ENCODE data around the gene GABRP. TPM values are rescaled to one million over a fixed set of nuclear protein-coding genes. Genes with fewer than 3 reads are reported as not detected.

Gene GABRP
- total and polyA plus RNA-seq, 7 experiments from 2014 or later: not detected

- Mint-ChIP-seq H3K36me3 (peaks cover 15 to 32% (median 28%) of the 10 kb centered on the region in 5 donors), H3K27ac (peak within 1 kb of the TSS in 1 of 9 donors; percentile 28), H3K9me3 (peaks cover 12 to 66% (median 28%) of the 10 kb centered on the region in 11 donors), H3K4me1 (peaks cover 2 to 17% (median 10%) of the 10 kb centered on the region in 7 donors), H3K4me3 (peak within 1 kb of the TSS in 8 of 10 donors; percentile 4 to 79 (median 50)), H3K27me3 (peaks cover 30 to 62% (median 50%) of the 10 kb centered on the region in 5 donors)
- Histone ChIP-seq H3K4me1 (ENCODE audit: control insufficient read depth in 2 of 2, insufficient read depth in 2 of 2, low read length in 2 of 2) (no peaks in the 10 kb centered on the region), H3K27ac (ENCODE audit: low read depth, low read length) (no peak within 1 kb of the TSS), H3K36me3 (ENCODE audit: control insufficient read depth in 2 of 3, insufficient read depth in 3 of 3, low read length in 3 of 3) (no peaks in the 10 kb centered on the region), H3K4me3 (ENCODE audit: low read length) (no peak within 1 kb of the TSS), H3K27me3 (ENCODE audit: control insufficient read depth in 2 of 2, insufficient read depth in 2 of 2, low read length in 2 of 2) (peaks cover 0 to 5% of the 10 kb centered on the region in 2 donors), H3K9me3 (ENCODE audit: control insufficient read depth in 2 of 3, low read length in 3 of 3) (peaks cover 0 to 22% (median 0%) of the 10 kb centered on the region in 3 experiments)
- ChIA-PET CTCF (no interaction called here), POLR2A (no interaction called here)
- DNase-seq: no peak
- peak; percentile 69 for ATAC-seq
- intact Hi-C loops (cut with micrococcal nuclease): no loop called here
Observed at GRCh38 chr5:170861917-170862766, 78.6 kb downstream of the GABRP start, which contains the start of gene RANBP17. RANBP17 (plus strand) TSS chr5:170862018.

- ChIA-PET CTCF (no interaction called here), POLR2A (no interaction called here)
- ATAC-seq (no peak), DNase-seq (no peak)
- peaks cover 30 to 54% (median 49%) of the 10 kb centered on the region in 5 donors for H3K27me3 Mint-ChIP-seq
- intact Hi-C loops (cut with micrococcal nuclease): no loop called here
- peaks cover 0 to 5% of the 10 kb centered on the region in 2 donors for H3K27me3 ChIP-seq (ENCODE audit: control insufficient read depth in 2 of 2, insufficient read depth in 2 of 2, low read length in 2 of 2)
- H3K9me3 Mint-ChIP-seq: peaks cover 12 to 58% (median 26%) of the 10 kb centered on the region in 11 donors
- peaks cover 2 to 17% (median 10%) of the 10 kb centered on the region in 7 donors for H3K4me1 Mint-ChIP-seq
- no peaks in the 10 kb centered on the region for H3K36me3 ChIP-seq (ENCODE audit: control insufficient read depth in 2 of 3, insufficient read depth in 3 of 3, low read length in 3 of 3)
- H3K4me1 ChIP-seq (ENCODE audit: control insufficient read depth in 2 of 2, insufficient read depth in 2 of 2, low read length in 2 of 2): no peaks in the 10 kb centered on the region
- no peak overlapping the region for H3K4me3 Mint-ChIP-seq
- peaks cover 0 to 22% (median 0%) of the 10 kb centered on the region in 3 experiments for H3K9me3 ChIP-seq (ENCODE audit: control insufficient read depth in 2 of 3, low read length in 3 of 3)
- H3K4me3 ChIP-seq (ENCODE audit: low read length): no peak overlapping the region
- no peak overlapping the region for H3K27ac ChIP-seq (ENCODE audit: low read depth, low read length)
- H3K27ac Mint-ChIP-seq: no peak overlapping the region
- peaks cover 14 to 30% (median 28%) of the 10 kb centered on the region in 5 donors for H3K36me3 Mint-ChIP-seq
Observed at GRCh38 chr5:170863646-170864045, 80.1 kb downstream of the GABRP start.

Other genes starting within 250 kb of the GABRP start
- 1 to 10 TPM in 1 of 5 experiments, not detected in 4; 3.0 TPM for gene RANBP17, start 78.3 kb downstream of the GABRP start, total RNA-seq
- gene RANBP17, start 78.3 kb downstream of the GABRP start, polyA plus RNA-seq: not detected

Data from naive thymus-derived CD4-positive, alpha-beta T cell (primary cell).